Measurements from ENCODE around the gene ALOX12B.
"Not testable (repeated sequence)": the region's sequence is repeated elsewhere in the genome, so short reads cannot be mapped to it uniquely, and the experiment has no call there.

The ALOX12B gene

DNA sequence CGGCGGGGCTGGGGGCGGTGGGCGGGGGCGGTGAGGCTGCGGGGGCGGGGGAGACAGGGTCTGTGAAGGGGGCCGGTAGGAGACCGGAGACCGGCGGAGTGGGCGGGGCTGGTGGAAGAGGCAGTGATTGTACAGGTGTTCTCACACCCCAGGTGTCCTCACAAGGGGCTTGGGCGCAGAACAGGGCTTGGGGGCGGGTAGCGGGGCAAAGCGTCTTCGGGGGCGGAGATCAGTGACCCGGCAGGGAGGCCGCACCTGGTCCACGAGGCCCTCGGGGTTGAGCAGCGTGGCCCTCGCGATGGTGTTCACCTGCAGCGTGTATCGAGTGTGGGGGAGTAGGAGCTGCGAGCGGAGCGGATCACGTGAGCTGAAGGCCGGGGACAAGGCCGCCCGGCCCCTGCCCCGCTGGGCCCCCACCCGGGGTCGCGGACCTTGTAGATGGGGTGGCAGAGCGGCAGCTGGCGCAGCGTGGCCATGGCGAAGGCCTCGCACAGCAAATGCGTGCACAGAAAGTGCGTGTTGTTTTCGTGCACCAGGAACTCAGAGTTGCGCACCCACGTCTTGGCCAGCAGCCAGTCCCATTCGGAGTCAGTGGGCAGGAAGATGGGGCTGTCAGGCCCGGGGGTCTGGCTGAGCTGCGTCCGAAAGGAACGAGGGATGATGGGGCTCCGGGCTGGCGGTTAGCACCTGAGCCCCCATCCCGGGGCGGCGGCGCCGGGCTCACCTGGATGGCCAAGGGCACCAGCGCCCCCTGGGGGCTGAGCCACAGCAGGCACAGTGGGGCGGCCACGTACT is 22.3 kb upstream of the ALOX12B start:
- peak; percentile 53 to 78 for DNase-seq
- no peak for TF ChIP-seq POLR2A (IDR thresholded peaks at IDR 0.05; ENCODE audit: low read length)
- TF ChIP-seq GATA1 (IDR thresholded peaks at IDR 0.05; ENCODE audit: low read depth, low read length), result no peak

DNA sequence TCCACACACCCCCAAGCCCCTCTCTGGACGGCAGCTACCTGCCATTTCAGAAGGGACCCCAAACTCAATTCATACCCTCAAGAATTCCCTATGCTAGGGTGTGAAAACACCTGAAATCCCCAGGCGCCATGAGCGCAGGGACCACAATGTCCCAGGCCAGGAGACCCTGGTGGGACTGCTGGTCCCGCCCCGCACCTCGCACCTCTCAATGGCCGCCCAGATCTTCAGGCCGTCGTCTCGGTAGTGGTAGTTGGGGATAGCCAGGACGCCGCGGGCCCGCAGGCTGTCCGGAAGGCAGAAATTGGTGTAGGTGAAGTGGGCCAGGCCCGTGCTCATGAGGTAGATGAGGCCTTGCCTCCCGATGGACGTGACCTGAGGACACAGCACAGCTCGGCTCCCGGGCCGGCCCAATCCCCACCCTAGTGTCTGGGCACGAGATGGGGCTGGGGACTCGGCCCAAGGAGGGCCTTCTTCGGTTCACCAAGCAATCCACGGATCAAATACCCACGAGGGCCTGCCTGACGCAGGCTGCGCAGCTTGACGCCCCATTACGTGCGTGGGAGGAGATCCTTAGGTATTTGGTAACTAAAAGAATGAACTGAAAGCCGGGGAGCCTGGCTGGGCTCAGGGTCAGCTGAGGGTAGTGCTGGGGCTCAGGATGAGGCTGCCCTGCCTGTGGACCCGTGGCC is 21.6 kb upstream of the ALOX12B start:
- TF ChIP-seq GATA1 (IDR thresholded peaks at IDR 0.05; ENCODE audit: low read depth, low read length), result no peak
- no peak for TF ChIP-seq POLR2A (IDR thresholded peaks at IDR 0.05; ENCODE audit: low read length)
- no peak for DNase-seq

DNA sequence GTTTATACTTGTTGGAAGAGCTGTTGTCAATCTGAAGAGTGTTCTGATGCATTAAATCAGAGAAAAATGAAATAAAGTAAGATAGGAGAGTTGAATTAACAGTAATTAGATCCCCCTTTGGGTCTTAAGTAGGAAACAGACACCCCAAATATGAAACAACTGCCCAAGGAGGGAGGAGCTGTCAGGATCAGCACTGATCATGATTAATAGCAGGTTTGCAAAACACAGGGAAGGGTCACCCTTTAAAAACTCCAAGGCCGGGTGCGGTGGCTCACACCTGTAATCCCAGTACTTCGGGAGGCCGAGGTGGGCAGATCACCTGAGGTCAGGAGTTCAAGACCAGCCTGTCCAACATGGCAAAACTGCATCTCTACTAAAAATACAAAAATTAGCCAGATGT is 19.5 kb upstream of the ALOX12B start:
- not testable (repeated sequence) for DNase-seq

- DNase-seq, result no peak
Observed at GRCh38 chr17:8105957-8106398, 18.5 kb upstream of the ALOX12B start.

DNA sequence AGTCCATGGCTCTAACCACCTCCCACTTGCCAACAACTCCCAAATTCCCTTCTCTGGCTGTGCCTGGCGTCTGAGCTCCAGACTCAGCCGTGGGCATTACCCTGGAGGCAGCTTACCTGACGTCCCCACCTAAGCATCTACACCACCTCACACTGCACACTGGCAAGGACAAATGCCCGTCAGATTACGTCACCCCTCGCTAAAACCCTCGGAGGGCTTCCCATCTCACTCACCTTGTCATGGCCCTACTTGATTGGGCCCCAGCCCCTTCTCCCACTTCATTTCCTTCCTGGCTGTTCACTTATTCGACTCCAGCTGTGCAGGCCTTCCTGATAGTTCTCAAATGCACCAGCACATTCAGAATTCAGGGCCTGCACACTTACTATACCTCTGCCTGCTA is 17.4 kb upstream of the ALOX12B start:
- TF ChIP-seq GATA1 (IDR thresholded peaks at IDR 0.05; ENCODE audit: low read depth, low read length) (no peak), POLR2A (IDR thresholded peaks at IDR 0.05; ENCODE audit: low read length) (no peak)
- no peak for DNase-seq

More at GRCh38 chr17:8105957-8106398, 18.5 kb upstream of the ALOX12B start:
- TF ChIP-seq POLR2A (IDR thresholded peaks at IDR 0.05; ENCODE audit: low read length) (no peak), GATA1 (IDR thresholded peaks at IDR 0.05; ENCODE audit: low read depth, low read length) (no peak)

DNA sequence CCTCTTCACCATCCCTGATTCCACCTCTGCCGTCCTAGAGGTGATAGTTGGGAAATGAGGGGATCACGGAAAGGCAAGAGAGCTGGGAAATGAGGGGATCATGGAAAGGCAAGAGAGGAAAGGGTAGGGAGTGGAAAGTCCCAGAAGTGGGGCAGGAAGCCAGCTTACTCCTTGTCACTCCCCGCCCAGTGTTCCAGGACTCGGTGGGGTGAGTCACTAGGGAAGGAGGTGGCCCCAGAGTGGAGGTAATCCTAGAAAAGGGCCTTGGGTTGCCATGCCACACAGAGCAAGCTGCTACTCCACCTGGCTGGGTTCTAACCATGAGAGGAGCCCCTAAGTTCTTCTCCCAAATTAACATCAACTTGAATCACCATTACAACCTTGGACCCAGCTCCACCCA is 16.0 kb upstream of the ALOX12B start:
- TF ChIP-seq GATA1 (IDR thresholded peaks at IDR 0.05; ENCODE audit: low read depth, low read length) (no peak), POLR2A (IDR thresholded peaks at IDR 0.05; ENCODE audit: low read length) (no peak)
- DNase-seq, result no peak

- no peak for TF ChIP-seq POLR2A (IDR thresholded peaks at IDR 0.05; ENCODE audit: low read length)
- TF ChIP-seq GATA1 (IDR thresholded peaks at IDR 0.05; ENCODE audit: low read depth, low read length), result no peak
- no peak for DNase-seq
Observed at GRCh38 chr17:8101721-8102120, 14.2 kb upstream of the ALOX12B start.

DNA sequence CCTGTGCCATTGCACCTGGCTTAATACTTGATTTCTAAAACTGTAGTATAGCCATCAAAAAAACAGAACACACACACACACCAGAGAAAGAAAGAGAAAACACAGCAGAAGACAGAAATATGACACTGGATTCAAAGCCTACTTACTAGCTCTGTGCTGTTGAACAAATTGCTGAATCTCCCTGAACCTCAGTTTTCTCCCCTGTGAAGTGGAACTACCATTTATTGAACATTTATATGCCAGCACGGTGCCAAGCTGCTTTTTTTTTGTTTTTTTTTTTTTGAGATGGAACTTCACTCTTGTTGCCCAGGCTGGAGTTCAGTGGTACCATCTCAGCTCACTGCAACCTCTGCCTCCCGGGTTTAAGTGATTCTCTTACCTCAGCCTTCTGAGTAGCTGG is 13.2 kb upstream of the ALOX12B start:
- DNase-seq, result no peak
- no peak for TF ChIP-seq GATA1 (IDR thresholded peaks at IDR 0.05; ENCODE audit: low read depth, low read length)
- no peak for TF ChIP-seq POLR2A (IDR thresholded peaks at IDR 0.05; ENCODE audit: low read length)

DNA sequence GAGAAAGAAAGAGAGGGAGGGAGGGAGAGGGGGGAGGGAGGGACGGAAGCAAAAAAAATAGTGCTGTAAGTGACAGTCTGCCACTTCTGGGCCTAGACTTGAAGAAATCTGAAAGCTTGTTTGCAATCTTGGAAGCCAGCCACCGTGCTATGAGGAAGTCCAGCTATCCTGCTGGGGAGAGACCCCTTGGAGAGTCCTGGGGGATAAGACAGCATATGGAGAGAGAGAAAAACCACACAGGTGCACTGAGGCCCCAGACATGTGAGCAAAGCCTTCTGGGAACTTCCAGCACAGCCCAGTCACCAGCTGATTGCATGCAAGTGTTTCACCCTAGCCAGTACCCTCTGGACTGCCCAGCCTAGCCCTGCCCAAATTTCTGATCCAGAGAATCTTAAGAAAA is 12.6 kb upstream of the ALOX12B start:
- no peak for TF ChIP-seq GATA1 (IDR thresholded peaks at IDR 0.05; ENCODE audit: low read depth, low read length)
- DNase-seq, result no peak

- no peak for DNase-seq
- no peak for TF ChIP-seq POLR2A (IDR thresholded peaks at IDR 0.05; ENCODE audit: low read length)
- no peak for TF ChIP-seq GATA1 (IDR thresholded peaks at IDR 0.05; ENCODE audit: low read depth, low read length)
Observed at GRCh38 chr17:8096541-8096940, 9.0 kb upstream of the ALOX12B start.

- no peak for TF ChIP-seq GATA1 (IDR thresholded peaks at IDR 0.05; ENCODE audit: low read depth, low read length)
- no peak for TF ChIP-seq POLR2A (IDR thresholded peaks at IDR 0.05; ENCODE audit: low read length)
- no peak for DNase-seq
Observed at GRCh38 chr17:8095361-8095760, 7.8 kb upstream of the ALOX12B start.

DNA sequence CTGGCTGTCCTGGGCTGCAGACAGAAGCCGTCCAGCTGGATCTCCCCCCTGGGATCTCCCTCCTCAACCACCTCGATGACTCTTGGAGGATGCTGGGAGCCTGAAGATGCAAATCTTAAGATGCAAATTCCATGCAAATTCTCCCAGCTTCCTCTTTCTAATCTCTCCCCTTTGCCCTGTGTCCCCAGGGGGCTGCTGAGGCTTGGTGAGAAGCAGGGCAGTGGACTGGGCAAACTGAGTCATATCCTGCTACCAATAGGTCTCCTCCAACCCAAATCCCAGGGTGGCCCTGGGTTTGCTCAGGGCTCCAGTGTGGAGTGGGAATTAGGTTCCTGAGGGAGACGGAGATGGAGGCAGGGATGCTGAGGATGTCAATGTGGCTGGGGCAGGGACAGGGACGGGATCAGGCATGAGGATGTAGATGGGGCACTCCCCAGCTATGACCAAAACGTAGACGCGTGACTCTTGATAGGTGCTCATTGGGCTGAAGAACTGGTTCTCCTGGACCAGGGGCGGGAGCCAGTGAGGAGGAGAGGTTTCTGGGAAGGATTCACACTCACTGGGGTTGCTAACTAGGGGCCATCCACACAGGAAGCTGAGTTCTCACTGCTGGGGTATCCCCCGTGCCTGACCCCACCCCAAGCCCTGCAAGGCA is 3.6 kb upstream of the ALOX12B start:
- DNase-seq, result no peak
- TF ChIP-seq GATA1 (IDR thresholded peaks at IDR 0.05; ENCODE audit: low read depth, low read length) (no peak), POLR2A (IDR thresholded peaks at IDR 0.05; ENCODE audit: low read length) (no peak)

DNA sequence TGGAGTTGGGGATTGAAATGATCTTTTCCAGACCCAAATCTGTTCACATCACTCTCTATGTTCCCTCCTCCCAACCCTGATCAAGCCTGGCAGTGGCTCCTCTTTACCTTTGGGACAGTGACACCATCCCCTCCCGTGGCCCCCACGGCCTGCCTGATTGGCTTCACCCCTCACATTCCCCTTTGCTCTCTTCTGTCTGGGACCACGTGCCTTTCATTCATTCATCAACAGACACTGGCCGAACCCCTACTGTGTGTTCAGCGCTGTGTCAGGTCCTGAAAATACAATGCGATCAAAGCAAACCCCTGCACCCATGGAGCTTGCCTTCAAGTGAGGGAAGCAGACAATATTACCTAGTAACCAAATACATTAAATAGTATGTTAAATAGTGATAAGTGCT is 2.2 kb upstream of the ALOX12B start:
- TF ChIP-seq POLR2A (IDR thresholded peaks at IDR 0.05; ENCODE audit: low read length), result no peak
- no peak for TF ChIP-seq GATA1 (IDR thresholded peaks at IDR 0.05; ENCODE audit: low read depth, low read length)
- DNase-seq, result no peak

DNA sequence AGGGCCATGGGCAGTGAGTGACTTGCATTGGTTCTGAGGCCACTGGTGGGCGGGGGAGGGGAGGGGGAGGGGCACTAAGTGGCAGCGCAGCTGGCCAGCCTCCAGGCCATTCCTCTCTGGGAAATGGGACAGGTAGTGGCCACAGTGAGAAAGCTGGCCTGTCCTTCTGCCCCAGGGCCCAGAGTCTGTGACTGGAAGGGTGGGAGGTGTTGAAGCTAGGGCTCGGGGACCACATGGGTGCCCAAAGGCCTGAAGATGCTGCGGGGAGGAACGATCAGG is 375 bp upstream of the ALOX12B start:
- TF ChIP-seq GATA1 (IDR thresholded peaks at IDR 0.05; ENCODE audit: low read depth, low read length), result no peak
- TF ChIP-seq POLR2A (IDR thresholded peaks at IDR 0.05; ENCODE audit: low read length), result no peak
- DNase-seq, result no peak

GRCh38 chr17:8084250-8084649 is 3.3 kb downstream of the ALOX12B start:
- no peak for DNase-seq
- no peak for TF ChIP-seq GATA1 (IDR thresholded peaks at IDR 0.05; ENCODE audit: low read depth, low read length)
- TF ChIP-seq POLR2A (IDR thresholded peaks at IDR 0.05; ENCODE audit: low read length), result no peak

All from erythroblast (primary cell).